Neural cell (in vitro differentiated cells): ENCODE data around the gene HACE1. TPM values are rescaled to one million over a fixed set of nuclear protein-coding genes. Genes with fewer than 3 reads are reported as not detected.

Experiments used
- H2AFZ ChIP-seq: fragments of 200-600, 300-800 bp; sonication (generic), shearing (Covaris generic); 2 replicates; pipeline ENCODE4 v1.6.0; 2014; ENCODE audit warnings: low read depth, mild to moderate bottlenecking, antibody characterized with exemption, low read length, moderate library complexity
- H3F3A ChIP-seq: fragments of 200-600 bp; shearing (Covaris generic); 2 replicates; pipeline ENCODE4 v1.6.1; 2016; ENCODE audit warnings: mild to moderate bottlenecking, moderate library complexity, mixed read lengths, antibody characterized with exemption, low read length; ENCODE audit not compliant: insufficient read depth, poor library complexity, severe bottlenecking
- H3K27ac ChIP-seq: fragments of 200-600, 300-800 bp; sonication (generic), shearing (Covaris generic); 2 replicates; pipeline ENCODE4 v1.5.1; 2014; ENCODE audit warnings: mild to moderate bottlenecking, low read length, moderate library complexity
- H3K27me3 ChIP-seq: fragments of 300-800, 200-600 bp; sonication (generic), shearing (Covaris generic); 2 replicates; pipeline ENCODE4 v1.6.0; 2014; ENCODE audit warnings: mild to moderate bottlenecking, low read depth, low read length, moderate library complexity; ENCODE audit not compliant: insufficient read depth
- H3K36me3 ChIP-seq: fragments of 300-800, 200-600 bp; sonication (generic), shearing (Covaris generic); 2 replicates; pipeline ENCODE4 v1.5.1; 2014; ENCODE audit warnings: mild to moderate bottlenecking, antibody characterized with exemption, low read length, moderate library complexity; ENCODE audit not compliant: insufficient read depth
- H3K4me2 ChIP-seq: fragments of 300-800, 200-600 bp; sonication (generic), shearing (Covaris generic); 2 replicates; pipeline ENCODE4 v1.6.0; 2014; ENCODE audit warnings: mild to moderate bottlenecking, low read length
- H3K4me3 ChIP-seq: fragments of 300-800, 200-600 bp; sonication (generic), shearing (Covaris generic); 2 replicates; pipeline ENCODE4 v1.5.1; 2014; ENCODE audit warnings: mild to moderate bottlenecking, low read length, moderate library complexity
- H3K79me2 ChIP-seq: fragments of 200-600 bp; shearing (Covaris generic); replicated peaks from 2 replicates; pipeline ENCODE4 v1.6.0; 2014; ENCODE audit warnings: mild to moderate bottlenecking, low read length, moderate library complexity; ENCODE audit not compliant: insufficient read depth
- H3K9ac ChIP-seq: fragments of 300-800, 200-600 bp; sonication (generic), shearing (Covaris generic); 2 replicates; pipeline ENCODE4 v1.6.1; 2016; ENCODE audit warnings: mild to moderate bottlenecking, low read length, mixed read lengths
- H3K9me2 ChIP-seq: fragments of 200-600 bp; shearing (Covaris generic); 2 replicates; pipeline ENCODE4 v1.6.1; 2016; ENCODE audit warnings: mild to moderate bottlenecking, low read length, mixed read lengths; ENCODE audit not compliant: insufficient read depth
- H3K9me3 ChIP-seq: fragments of 200-600, 300-800 bp; sonication (generic), shearing (Covaris generic); 2 replicates; pipeline ENCODE4 v1.6.1; 2016; ENCODE audit warnings: mild to moderate bottlenecking, mixed run types, low read length, moderate library complexity, mixed read lengths
- H4K20me1 ChIP-seq: fragments of 200-600 bp; shearing (Covaris generic); 2 replicates; pipeline ENCODE4 v1.6.1; 2016; ENCODE audit warnings: mild to moderate bottlenecking, mixed run types; ENCODE audit not compliant: insufficient read depth
- CTCF ChIP-seq: fragments of 450-650 bp; IDR thresholded peaks from 2 replicates; pipeline ENCODE4 v1.5.1; 2014; ENCODE audit warnings: antibody characterized with exemption, mild to moderate bottlenecking, moderate library complexity; ENCODE audit not compliant: poor library complexity, severe bottlenecking
- EP300 ChIP-seq: fragments of 450-650 bp; conservative IDR thresholded peaks from 2 replicates; pipeline ENCODE4 v1.6.1; 2014; ENCODE audit warnings: antibody characterized with exemption, mild to moderate bottlenecking, moderate library complexity; ENCODE audit not compliant: poor library complexity, severe bottlenecking
- EZH2 ChIP-seq: fragments of 200-600, 300-800 bp; shearing (Covaris generic), sonication (generic); IDR thresholded peaks from 2 replicates; pipeline ENCODE4 v1.6.1; 2014; ENCODE audit warnings: antibody characterized with exemption, low read length, borderline replicate concordance, mild to moderate bottlenecking; ENCODE audit not compliant: insufficient read depth, poor library complexity, severe bottlenecking
- MXI1 ChIP-seq: fragments of 450-650 bp; conservative IDR thresholded peaks from 2 replicates; pipeline ENCODE4 v1.6.1; 2014; ENCODE audit warnings: antibody characterized with exemption, mild to moderate bottlenecking; ENCODE audit not compliant: poor library complexity, severe bottlenecking
- POLR2AphosphoS5 ChIP-seq: IDR thresholded peaks from 2 replicates; pipeline ENCODE4 v1.6.1; 2012
- RAD21 ChIP-seq: fragments of 450-650 bp; conservative IDR thresholded peaks from 2 replicates; pipeline ENCODE4 v1.6.1; 2014; ENCODE audit warnings: antibody characterized with exemption, mild to moderate bottlenecking, moderate library complexity
- REST ChIP-seq: IDR thresholded peaks from 2 replicates; pipeline ENCODE4 v1.6.1; 2012; ENCODE audit warnings: borderline replicate concordance
- SMC3 ChIP-seq: fragments of 450-650 bp; conservative IDR thresholded peaks from 2 replicates; pipeline ENCODE4 v1.6.1; 2014; ENCODE audit warnings: antibody characterized with exemption, mild to moderate bottlenecking, moderate library complexity; ENCODE audit not compliant: poor library complexity
- TAF1 ChIP-seq: IDR thresholded peaks from 2 replicates; pipeline ENCODE4 v1.6.1; 2012; ENCODE audit warnings: low read depth
- polyA plus RNA-seq: library from polyadenylated mRNA; depleted of rRNA; stranded (reverse); fragments of >200 nt; gene quantifications from 2 replicates; pipeline ENCODE4 v1.2.3, GENCODE V29; 2014

The HACE1 gene
- polyA plus RNA-seq, 1 donor from 2014 or later = 70.6 TPM

GRCh38 chr6:104682722-104683643 lies 176.7 kb downstream of the HACE1 start:
- peak overlapping the region; percentile 36 for H3K27ac ChIP-seq
- H3K27me3 ChIP-seq = no peaks in the 10 kb centered on the region
- H3K79me2 ChIP-seq = no peaks in the 10 kb centered on the region
- H3K4me3 ChIP-seq = no peak overlapping the region
- no peak overlapping the region for H3K4me2 ChIP-seq
- no peak overlapping the region for H3K9ac ChIP-seq
- H3K36me3 ChIP-seq = no peaks in the 10 kb centered on the region
- TF ChIP-seq EP300 = no peak
- no peak for TF ChIP-seq EZH2
- TF ChIP-seq TAF1 = no peak
- TF ChIP-seq CTCF = peak; percentile 58
- TF ChIP-seq SMC3 = peak; percentile 39
- TF ChIP-seq RAD21 = peak; percentile 55
- H3K9me2 ChIP-seq = no peaks in the 10 kb centered on the region
- H4K20me1 ChIP-seq = no peaks in the 10 kb centered on the region
- no peaks in the 10 kb centered on the region for H3F3A ChIP-seq
- H3K9me3 ChIP-seq = no peaks in the 10 kb centered on the region
- no peak overlapping the region for H2AFZ ChIP-seq

- no peak overlapping the region for H3K4me2 ChIP-seq
- H3K27me3 ChIP-seq = no peaks in the 10 kb centered on the region
- H3K4me3 ChIP-seq = no peak overlapping the region
- H3K9me2 ChIP-seq = no peaks in the 10 kb centered on the region
- no peak overlapping the region for H3K9ac ChIP-seq
- H2AFZ ChIP-seq = no peak overlapping the region
- no peaks in the 10 kb centered on the region for H3K36me3 ChIP-seq
- no peak overlapping the region for H3K27ac ChIP-seq
- TF ChIP-seq SMC3 (no peak), POLR2AphosphoS5 (no peak)
- no peaks in the 10 kb centered on the region for H3K79me2 ChIP-seq
- H3K9me3 ChIP-seq = no peaks in the 10 kb centered on the region
- H4K20me1 ChIP-seq = no peaks in the 10 kb centered on the region
- H3F3A ChIP-seq = no peaks in the 10 kb centered on the region
These were observed 179.2 kb downstream of the HACE1 start for GRCh38 chr6:104680539-104680938.

GRCh38 chr6:104679971-104680370 lies 179.7 kb downstream of the HACE1 start:
- no peak overlapping the region for H2AFZ ChIP-seq
- no peaks in the 10 kb centered on the region for H4K20me1 ChIP-seq
- H3K4me2 ChIP-seq = no peak overlapping the region
- H3K9me3 ChIP-seq = no peaks in the 10 kb centered on the region
- no peaks in the 10 kb centered on the region for H3K79me2 ChIP-seq
- no peaks in the 10 kb centered on the region for H3K27me3 ChIP-seq
- no peaks in the 10 kb centered on the region for H3K36me3 ChIP-seq
- no peaks in the 10 kb centered on the region for H3K9me2 ChIP-seq
- H3K27ac ChIP-seq = no peak overlapping the region
- H3F3A ChIP-seq = no peaks in the 10 kb centered on the region
- no peak overlapping the region for H3K9ac ChIP-seq
- no peak overlapping the region for H3K4me3 ChIP-seq
- TF ChIP-seq EZH2 (no peak), MXI1 (no peak), RAD21 (no peak), POLR2AphosphoS5 (no peak), REST (no peak), TAF1 (no peak), CTCF (no peak), EP300 (no peak), SMC3 (no peak)
